GM21576 (cell line): ENCODE data around the gene SPRY1.

ENCODE experiments used
- ATAC-seq: cut with Tn5 transposase; IDR thresholded peaks from one replicate; pipeline ENCODE4 v1.9.1; 2021; ENCODE audit warnings: mild to moderate bottlenecking, moderate library complexity; ENCODE audit not compliant: unreplicated experiment

SPRY1 gene, protein sequence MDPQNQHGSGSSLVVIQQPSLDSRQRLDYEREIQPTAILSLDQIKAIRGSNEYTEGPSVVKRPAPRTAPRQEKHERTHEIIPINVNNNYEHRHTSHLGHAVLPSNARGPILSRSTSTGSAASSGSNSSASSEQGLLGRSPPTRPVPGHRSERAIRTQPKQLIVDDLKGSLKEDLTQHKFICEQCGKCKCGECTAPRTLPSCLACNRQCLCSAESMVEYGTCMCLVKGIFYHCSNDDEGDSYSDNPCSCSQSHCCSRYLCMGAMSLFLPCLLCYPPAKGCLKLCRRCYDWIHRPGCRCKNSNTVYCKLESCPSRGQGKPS

DNA sequence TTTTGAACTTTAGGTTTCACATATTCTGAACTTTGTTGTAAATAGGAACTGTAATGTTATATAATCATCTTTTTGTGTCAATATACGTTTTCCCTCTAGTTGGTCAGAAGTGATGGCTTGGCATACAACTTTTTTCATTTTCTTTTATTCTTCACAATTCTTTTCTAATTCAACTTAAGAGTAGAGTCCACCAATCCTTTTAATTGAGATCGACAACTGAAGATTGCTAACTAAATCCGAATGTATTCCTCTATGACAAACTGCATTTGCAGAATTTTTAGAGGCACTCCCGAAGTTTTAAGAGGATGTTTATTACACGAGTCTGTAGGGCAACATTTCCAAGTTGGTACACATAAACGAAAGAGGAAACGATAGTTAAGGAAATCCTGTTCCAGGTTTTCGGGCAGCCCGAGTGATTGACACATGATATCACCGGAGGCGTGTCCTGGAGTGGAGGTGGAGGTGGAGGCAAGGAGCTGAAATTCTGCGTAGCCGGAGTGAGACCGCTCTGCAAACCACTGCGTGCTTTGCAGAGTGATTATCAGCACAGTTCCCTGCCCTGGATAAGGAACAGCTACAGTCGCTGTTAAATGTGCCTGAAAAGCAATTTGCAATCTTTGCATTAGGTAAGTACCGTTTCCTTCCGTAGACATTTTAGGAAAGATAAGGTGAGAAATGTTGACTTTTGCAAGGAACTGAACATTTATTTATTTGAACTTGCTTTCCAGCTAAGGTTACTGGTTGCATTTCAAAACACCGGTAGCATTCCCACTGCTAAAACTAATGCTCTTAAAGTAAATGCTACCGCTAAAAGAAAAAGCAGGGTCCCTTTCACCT is at the start of gene SPRY1:
SPRY1 (plus strand) TSS at position 489 of the 837 bp plus-strand sequence. CDS start 4,797 bp downstream, outside the sequence.
- peak; percentile 40 for ATAC-seq

DNA sequence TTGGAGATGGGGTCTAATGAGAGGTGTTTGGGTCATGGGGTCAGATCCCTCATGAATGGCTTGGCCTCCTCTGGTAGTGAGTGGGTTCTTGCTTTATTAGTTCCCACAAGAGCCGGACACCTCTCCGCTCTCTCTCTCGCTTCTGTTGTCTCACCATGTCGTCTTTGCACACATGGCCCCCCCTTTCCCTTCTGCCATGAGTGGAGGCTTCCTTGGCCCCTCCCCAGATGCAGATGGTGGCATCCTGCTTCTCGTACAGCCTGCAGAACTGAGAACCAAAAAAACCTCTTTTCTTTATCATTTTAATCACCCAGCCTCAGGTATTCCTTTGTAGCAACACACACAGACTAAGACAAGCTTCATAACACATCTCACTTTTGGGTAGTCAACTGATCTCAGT is 49.6 kb upstream of the SPRY1 start:
- ATAC-seq = no peak

DNA sequence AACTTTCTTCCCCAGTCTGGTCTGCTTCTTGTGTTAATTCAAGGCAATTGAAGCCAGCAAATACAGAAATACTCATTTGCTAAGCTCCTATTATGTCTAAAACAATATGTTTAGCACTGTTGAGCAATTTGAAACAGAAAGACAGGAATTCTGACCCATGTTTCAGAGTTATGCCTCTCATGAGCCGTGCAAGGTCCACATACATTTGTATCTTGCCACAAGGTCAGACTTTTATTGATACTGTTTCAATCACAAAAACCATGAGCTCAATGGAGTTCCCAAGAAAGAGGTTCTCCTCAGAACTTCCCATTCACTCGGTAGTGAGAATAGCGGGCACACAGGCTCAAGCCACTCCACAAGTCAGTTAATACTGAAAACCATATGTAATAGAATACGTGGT is 47.6 kb upstream of the SPRY1 start:
- ATAC-seq = no peak

DNA sequence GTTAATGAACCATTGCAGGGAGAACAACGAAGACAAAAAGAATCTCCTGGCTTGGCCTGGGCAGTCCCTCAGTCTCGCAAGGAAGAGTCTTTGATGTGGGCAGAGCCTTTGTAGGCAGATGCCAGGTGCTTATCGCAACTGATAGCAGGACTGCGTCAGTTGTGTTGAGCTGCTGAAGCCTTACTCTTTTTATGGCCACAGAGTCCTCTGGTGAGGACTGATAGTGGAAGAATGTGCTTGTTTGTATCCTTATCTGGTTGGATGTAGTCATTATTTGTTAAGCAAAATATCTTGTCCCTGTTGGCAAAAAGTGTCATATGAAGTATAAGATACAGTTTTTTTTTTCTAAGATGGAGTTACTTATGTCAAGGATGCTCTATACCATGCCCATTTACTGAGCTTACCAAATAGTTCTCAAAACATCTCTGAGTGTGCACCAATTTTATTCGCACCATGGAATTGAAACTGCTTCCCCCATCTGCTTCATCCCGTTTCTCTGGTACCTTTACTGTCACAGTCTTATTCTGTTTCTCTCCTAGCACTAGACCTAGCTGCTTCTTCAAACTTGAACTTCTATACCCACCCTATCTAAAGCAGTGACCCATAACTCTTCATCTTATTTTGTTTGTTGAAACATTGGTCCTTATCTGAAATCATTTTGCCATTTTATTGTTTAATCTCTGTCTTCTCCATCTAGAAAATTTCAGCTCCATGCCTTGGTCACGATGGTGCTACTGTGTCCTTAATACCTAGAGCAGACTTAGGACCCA is 47.0 kb upstream of the SPRY1 start:
- ATAC-seq = no peak

DNA sequence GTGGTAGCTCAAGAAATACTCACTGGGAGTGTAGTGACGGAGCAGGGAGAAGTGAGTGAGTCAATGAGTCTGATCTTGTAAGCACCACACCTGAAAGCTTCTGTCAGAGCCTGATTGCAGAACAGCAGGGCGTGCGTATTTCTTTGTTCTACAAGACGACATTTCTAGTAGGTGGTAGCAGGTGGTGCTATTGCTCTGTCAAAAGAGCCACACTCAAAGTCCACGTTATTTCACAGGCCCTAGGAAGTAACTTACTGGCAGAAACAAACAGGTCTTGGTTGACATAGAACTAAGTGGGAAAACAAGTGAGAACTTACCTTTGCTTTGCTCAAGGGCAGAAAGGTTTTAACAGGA is 46.4 kb upstream of the SPRY1 start:
- no peak for ATAC-seq

DNA sequence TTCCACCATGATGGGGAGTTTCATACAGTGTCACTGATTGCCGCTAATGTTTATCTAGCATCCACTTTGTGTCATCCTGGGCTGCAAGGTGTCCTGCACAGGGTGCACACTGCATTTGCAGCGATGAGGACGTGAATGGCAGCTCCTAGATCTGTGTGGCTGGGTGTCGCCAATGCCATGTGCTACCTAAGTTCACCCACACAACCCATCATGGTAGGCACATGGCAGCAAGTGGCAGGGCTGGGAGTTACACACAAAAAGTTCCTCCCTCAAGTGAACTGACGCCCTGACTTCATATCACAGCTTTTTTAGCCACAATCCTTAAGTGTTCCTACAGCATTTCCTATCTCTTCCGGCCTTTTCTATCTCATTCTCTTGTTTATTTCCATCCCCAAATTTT is 45.9 kb upstream of the SPRY1 start:
- ATAC-seq = no peak

DNA sequence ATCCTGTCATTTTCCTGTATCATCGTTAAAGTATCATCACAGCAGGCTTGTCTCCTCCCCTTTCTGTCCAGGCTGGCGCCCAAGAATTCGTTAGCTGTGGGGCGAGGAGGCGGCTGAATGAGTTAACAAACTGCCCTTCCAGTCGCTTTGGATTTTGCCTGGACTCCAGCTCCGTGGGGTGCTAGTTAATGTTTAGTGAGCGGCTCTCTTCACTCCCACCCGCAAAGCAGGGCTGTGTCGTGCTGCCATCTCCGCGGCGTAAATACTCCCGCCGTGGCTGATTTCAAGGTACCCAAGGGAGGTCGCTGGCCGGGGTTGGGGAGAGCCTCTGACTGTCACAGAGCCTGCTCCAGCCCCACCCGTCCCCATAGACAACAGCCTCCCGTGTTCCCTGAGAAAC is 44.9 kb upstream of the SPRY1 start:
- no peak for ATAC-seq

DNA sequence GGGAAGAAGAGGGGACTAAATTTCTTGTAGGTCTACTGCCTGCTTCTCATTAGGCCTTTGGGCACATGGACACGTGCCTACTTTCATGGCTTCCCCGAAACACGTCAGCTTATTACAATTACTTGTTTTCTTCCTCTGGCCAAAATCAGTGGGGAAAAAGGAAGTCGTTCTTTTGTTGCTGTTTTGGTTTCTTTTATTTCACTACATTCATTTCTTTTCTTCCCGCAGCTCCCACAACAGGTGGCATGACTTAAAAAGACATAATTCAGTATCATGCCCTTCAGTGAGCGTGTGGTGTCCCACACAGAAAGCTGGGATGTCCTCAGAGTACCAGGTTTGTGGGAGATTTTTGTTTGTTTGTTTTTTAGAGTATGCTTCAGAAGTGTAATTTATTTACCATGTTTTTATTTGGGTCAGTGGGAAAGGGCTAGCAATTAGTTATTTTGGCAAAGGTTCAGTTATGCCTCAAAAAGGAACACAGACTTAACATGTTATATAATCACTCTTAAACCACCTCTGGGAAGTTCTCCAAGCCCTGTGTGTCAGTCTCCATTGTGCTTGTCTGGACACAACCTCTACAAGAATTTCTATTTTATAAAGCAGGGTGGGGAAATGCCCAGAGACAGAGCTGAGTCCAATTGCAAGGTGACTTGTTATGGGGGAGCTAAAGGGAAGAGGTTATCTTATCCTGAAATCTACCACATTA is 44.2 kb upstream of the SPRY1 start:
- ATAC-seq = no peak

DNA sequence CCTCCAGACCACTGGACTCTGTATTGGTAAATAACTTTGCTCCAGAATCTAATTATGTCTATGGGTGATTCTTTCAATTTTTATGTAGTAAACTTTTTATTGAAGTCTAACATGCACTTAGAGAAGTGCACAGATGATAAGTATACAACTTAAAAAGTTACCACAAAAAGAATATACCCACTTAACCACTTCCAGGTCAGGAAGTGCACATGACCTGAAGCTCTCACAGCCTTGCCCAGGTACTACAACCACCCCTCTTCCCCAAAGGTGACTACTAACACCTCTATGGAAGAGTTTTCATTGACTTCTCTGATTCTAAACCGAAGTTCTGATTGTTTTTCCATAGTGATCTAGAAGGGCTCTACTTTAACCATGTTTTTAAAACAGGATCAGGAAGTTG is 43.6 kb upstream of the SPRY1 start:
- ATAC-seq = no peak

DNA sequence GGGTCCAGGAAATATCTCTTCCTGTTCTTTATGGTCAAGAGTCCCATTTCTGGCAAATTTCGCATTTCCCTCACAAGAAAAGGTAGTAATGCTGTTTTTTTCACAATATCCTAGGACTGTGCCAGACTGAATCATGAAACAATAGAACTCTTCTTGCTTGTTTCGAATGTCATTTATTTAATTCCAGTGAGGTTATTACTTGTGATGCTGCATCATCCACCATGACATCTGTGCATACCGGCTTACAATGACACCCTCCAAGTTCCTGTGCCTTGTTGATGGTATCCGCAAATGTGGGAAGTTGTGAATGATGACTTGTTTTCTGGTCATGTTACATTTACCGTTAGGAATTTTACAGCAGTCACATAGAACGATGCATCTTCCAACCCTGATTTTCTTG is 42.9 kb upstream of the SPRY1 start:
- no peak for ATAC-seq

DNA sequence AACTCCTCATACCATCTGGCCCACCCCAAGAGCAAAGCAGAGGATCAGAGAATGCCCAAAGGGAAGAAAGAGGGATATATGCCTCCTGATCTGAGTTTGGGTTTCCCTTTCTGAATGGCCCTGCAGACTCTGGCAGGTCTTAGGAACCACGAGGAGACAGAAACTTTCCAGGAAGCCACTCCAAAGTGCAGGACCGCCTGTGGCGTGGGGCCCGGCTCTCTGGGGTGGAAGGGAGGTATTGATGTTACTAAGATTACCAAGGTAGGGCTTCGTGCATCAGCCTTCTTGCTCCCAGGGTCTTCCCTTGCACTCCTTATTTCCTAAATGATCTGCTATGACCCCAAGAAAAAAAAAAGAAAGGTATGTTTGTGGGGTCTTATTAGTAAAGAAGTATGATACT is 41.9 kb upstream of the SPRY1 start:
- no peak for ATAC-seq

DNA sequence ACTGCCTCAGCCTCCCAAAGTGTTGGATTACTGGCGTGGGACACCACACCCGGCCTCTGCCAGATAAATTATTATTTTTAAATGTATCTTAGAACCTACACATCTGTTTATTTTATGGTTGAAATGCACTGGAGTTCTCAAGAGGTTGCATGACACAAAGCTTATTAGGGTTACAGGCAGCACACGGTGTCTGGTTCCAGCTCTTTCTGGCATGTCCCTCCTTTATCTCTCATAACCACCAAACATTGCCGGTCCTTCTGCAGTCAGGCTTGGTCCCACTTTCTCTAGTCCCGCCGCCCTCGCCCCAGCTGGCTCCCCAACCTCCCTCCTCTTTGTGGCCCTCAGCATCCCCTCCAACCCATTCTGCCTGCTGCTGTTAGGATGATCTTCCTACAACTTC is 39.7 kb upstream of the SPRY1 start:
- ATAC-seq = no peak

DNA sequence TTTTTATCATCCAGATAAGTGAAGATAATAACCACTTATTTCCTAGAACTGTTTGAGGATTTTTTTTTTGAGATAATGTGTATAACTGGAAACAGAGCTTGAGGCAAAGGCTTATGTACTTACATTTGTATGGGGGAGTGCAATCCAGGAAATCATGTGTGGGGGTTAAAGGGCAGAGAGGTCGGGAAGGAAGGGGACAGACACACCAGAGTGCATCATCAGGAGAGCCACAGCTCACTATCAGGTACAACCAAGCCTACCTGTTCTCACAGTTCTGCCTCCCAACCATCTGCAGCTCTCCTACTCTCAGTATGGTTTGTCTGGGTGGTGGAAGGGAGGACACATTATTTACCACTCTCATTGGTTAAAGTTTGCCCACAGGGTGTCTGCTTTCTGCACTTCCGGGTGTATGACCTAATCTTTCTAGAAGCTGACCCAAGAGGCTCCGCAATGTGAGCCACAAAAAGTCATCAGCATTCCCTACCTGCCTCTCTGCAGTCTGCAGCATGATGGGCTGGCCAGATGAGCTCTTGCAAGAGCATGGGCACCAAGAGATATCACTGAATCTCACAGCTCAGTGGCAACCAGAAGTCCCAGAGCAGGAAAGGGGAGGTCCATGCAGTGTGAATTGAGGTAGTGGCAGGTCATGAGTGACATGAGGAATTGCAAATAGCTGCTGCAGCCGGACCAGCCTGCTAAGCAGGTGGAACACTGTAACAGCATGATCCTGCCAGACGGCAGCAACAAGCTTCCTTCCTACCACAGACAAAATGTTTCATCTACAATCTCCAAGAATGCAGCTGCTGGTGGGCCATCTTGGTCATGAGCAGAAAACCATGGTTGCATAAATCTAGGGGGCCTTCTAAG is 36.9 kb upstream of the SPRY1 start:
- ATAC-seq = no peak

DNA sequence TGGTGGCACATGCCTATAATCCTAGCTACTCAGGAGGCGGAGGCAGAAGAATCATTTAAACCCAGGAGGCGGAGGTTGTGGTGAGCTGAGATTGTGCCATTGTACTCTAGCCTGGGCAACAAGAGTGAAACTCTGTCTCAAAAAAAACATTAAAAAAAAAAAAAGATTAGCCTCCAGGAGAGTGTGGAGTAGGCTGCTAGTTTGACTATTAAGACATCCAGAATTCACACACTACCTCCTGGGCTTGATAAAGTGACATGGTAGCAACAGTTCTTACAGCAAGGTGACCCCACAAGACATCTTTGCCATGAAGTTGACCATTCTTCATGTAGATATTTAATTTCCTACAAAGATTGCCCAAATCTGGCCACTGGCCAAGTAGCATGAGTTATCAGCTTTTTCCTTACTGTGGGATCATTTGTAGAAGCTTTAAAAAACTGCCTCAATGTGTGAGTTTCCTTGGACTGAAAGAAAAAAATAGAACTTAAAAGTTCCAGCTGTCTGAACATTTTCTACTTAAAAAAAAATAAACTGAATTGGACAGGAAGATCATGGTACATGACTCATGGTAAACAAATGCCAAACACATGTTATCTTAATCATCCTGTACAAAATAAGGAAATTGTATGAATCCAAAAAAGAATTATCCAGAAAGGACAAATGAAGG is 35.3 kb upstream of the SPRY1 start:
- no peak for ATAC-seq

DNA sequence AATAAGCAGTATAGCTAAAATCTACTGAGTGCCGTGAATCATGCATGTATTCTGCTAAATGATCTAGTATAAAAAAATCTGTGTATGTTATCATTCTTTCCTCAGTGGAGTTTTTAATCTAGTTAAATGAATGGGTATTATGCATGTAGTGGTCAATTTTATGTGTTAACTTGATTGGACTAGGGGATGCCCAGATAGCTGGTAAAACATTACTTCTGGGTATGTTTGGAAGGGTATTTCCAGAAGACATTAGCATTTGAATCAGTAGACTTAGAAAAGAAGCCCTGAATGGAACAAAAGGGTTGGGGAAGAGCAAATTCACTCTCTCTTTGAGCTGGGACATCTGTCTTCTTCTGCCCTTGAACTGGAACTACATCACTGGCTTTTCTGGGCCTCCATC is 34.5 kb upstream of the SPRY1 start:
- ATAC-seq = no peak

DNA sequence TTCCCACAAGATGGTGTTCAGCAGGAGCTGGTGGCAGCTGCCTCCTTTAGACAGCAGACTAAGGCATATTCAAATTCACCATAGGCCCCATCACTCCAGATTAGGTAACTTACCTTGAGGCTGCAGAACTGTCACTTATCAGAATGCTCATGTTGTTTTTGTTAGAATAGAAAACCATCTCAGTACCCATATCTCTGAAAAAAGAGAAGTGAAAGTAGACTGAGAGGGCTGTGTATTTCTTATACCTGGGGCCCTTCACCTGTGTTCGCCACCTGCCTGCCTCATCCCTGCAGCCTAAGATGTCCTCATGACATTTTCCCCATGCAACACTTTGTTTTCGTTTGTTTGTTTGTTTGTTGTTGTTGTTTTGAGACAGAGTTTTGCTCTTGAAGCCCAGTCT is 32.9 kb upstream of the SPRY1 start:
- ATAC-seq = peak; percentile 99

DNA sequence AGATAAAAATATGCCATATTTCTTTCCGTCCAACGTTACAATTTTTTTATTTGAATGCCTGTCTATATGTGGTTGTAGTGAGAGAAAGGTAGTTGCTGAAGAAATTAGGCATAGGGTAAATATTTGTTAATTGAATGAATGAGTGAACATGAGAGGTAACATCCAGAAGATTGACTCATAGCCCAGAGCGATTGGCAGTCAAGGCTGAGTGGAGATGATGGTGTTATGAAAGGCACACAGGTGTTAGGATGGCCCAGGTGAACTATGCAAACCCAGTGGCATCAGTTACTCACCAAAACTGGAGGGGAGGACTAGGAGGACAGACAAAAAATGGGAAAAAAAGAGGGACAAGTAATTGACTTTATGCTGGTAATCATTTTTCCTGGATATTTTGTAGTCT is 31.7 kb upstream of the SPRY1 start:
- ATAC-seq = no peak

DNA sequence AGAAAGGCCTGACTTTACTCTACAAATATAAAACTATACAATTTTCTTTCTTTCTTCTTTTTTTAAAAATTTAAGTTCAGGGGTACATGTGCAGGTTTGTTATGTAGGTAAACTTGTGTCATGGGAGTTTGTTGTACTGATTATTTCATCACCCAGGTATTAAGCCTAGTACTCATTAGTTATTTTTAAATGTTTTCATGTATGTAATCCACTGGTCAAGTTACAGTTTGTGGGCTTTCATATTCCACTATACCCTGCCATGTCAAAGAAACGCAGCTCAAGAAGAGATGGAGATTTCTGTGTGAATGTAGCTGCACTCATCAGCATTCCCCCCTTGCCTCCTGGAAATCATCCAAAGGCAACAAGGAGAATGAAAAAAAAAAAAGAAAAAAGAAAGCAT is 31.2 kb upstream of the SPRY1 start:
- no peak for ATAC-seq

DNA sequence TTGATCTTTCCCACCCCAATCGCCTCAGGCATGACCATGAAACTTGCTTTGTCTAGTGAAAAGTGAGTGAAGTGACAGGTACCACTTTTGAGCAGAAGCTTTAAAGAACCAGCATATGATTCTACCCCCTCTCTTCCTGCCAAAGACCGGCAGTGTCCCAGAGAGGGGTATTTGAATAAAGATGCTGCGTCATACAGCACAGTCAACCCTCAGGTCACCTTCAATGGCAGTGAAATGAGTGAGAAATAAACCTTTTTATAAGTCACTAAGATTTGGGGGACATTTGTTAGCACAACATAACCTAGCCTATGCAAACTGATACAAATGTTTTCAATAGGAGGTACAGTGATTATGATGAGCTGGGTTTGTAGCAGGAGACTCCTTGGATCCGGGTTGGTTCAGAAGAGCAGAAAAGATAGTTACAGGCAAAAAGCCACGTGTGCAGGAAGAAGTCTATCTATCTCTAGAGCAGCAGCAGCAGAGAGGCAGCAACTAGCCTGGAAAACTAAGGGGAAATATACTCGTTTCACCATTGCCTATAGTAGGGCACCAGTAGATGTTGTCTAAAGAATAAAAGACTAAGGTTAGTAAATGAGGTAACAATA is 30.3 kb upstream of the SPRY1 start:
- ATAC-seq = no peak
